Heart right ventricle (tissue), 16 donors: ENCODE results near the gene KCNJ16. TPM values are rescaled to one million over a fixed set of nuclear protein-coding genes. Genes with fewer than 3 reads are reported as not detected.
A peak's percentile ranks its signal among the peaks of the same experiment; 100 is the strongest.
"Not testable (repeated sequence)": the region's sequence is repeated elsewhere in the genome, so short reads cannot be mapped to it uniquely, and the experiment has no call there.

Source experiments
- ATAC-seq, 8 donors: fragments of 200-7000 bp; cut with Tn5 transposase; one replicate each; pipeline ENCODE4 v1.9.1; 2020; ENCODE audit warnings: mild to moderate bottlenecking in 8 of 8, moderate library complexity in 8 of 8, moderate number of reproducible peaks in 1 of 8
- DNase-seq, 2 donors: peaks; one replicate each; pipeline ENCODE4 v3.0.0-alpha.2; 2020
- H3K27ac ChIP-seq, 10 donors: fragments of 200-600 bp; sonication (generic) in 2 of 10; one replicate each; pipeline versions ENCODE4 v1.5.0 to v1.8.0; 2020 to 2022; ENCODE audit warnings: mild to moderate bottlenecking in 3 of 10
- H3K27me3 ChIP-seq, 7 donors: fragments of 200-600 bp; one replicate each; pipeline ENCODE4 v1.8.0; 2021 to 2022; ENCODE audit warnings: mild to moderate bottlenecking in 2 of 7
- H3K36me3 ChIP-seq, 9 donors: fragments of 200-600 bp; sonication (generic) in 1 of 9; one replicate each; pipeline versions ENCODE4 v1.5.0 to v1.8.0; 2020 to 2022; ENCODE audit warnings: mild to moderate bottlenecking in 2 of 9
- H3K4me1 ChIP-seq, 9 donors: fragments of 200-600 bp; sonication (generic) in 1 of 9; one replicate each; pipeline versions ENCODE4 v1.5.0 to v1.8.0; 2020 to 2022; ENCODE audit warnings: mild to moderate bottlenecking in 4 of 9
- H3K4me3 ChIP-seq, 10 donors: fragments of 200-600 bp; sonication (generic) in 2 of 10; one replicate each; pipeline versions ENCODE4 v1.5.0 to v1.8.0; 2020 to 2022; ENCODE audit warnings: mild to moderate bottlenecking in 7 of 10, moderate library complexity in 2 of 10
- H3K9me3 ChIP-seq, 11 donors: fragments of 200-600 bp in 10 of 11; sonication (generic) in 2 of 11; one replicate each; pipeline versions ENCODE4 v1.5.0 to v1.8.0; 2013 to 2022; ENCODE audit warnings: mild to moderate bottlenecking in 2 of 11, control low read depth in 1 of 11, moderate library complexity in 1 of 11
- CTCF ChIP-seq, 9 donors: fragments of 200-600 bp; sonication (generic) in 2 of 9; IDR thresholded peaks; one replicate each; pipeline versions ENCODE4 v1.5.0 to v1.8.0; 2021 to 2022; ENCODE audit warnings: antibody characterized with exemption in 9 of 9, mild to moderate bottlenecking in 5 of 9, moderate library complexity in 1 of 9
- WGBS, 2 donors: extraction: QIAGEN DNeasy Blood & Tissue Kit; methylation state at CpG; one replicate each; pipeline ENCODE4 v1.1.7; 2013; ENCODE audit warnings: inconsistent platforms in 1 of 2; 5-methylcytosine and 5-hydroxymethylcytosine counted together
- intact Hi-C, 10 donors: fragments of 100-400 bp; cut with DNase I; formaldehyde crosslinking; loops; one replicate each; pipeline versions ENCODE4 v1.11.1 to v1.14.2; 2022
- polyA plus RNA-seq, 2 donors: library from polyadenylated mRNA; stranded (reverse); fragments of 200-250 nt; gene quantifications; one replicate each; pipeline ENCODE4 v1.2.3, GENCODE V29; 2013
- total RNA-seq, 10 donors: library from RNA; stranded (reverse); fragmentation: NEBNext Ultra II Directional in 3 of 10; extraction: Animal tissue kit (Norgen Biotek cat#: 25700) in 3 of 10; gene quantifications; one replicate each; pipeline versions ENCODE4 v1.2.1 to v1.2.4, GENCODE V29; 2021 to 2023
- donor health status: Arrhythmogenic right ventricular cardiomyopathy.
- donor health status: ischemic (EF 13 %, LVEDD 7.1; RV severe dilation, severe dysfunction).
- donor health status: healthy with polysubstance abuse.
- donor health status: DM: no; HTN: yes; CAD: no.
- donor health status: DM: no; HTN: no; CAD: no.
- donor health status: ischemic (EF 25% LVEDD 6.9; RV normal size, moderate dysfunction).
- donor health status: ischemic (EF 25% LVEDD 5.7; RV mildly dilated, moderate dysfunction).
- donor health status: healthy.
- donor health status: DM: yes; HTN: yes; CAD: no.
- donor health status: Ischemic cardiomyopathy.
- donor health status: ischemic (EF 35%, LVEDD 5.7; RV mildly dilated, moderate dysfunction).
- donor health status: nonischemic (EF 11% LVEDD 7.7; RV severe dilation, severe dysfunction).
- donor health status: DM: yes; HTN: yes; CAD: no.
- donor health status: PGD.
- donor health status: ischemic (EF 29% LVEDD 5.4; RV normal size, mild dysfunction).
- donor health status: nonischemic (EF 23%, LVEDD 6.1; RV moderate dilation, normal function).

Gene KCNJ16
- total and polyA plus RNA-seq, 12 donors, result 0.09 to 0.24 (median 0.14) TPM; not detected in 8

- DNase-seq, result no peak
- H3K4me1 ChIP-seq, result peaks cover 0 to 5% (median 0%) of the 10 kb centered on the region in 9 donors
- no peak overlapping the region for H3K4me3 ChIP-seq
- no peaks in the 10 kb centered on the region for H3K36me3 ChIP-seq
- H3K27ac ChIP-seq, result no peak overlapping the region
- 91 to 95% methylated on average over 1 of the region's 1 CpG for WGBS, 2 donors
- no peak for TF ChIP-seq CTCF (IDR thresholded peaks at IDR 0.05)
- H3K9me3 ChIP-seq, result no peaks in the 10 kb centered on the region
- H3K27me3 ChIP-seq, result no peaks in the 10 kb centered on the region
- intact Hi-C loops, result no loop called here
- ATAC-seq, result no peak
Observed at GRCh38 chr17:70041061-70041460, 34.0 kb upstream of the KCNJ16 start.

- no peaks in the 10 kb centered on the region for H3K9me3 ChIP-seq
- no peaks in the 10 kb centered on the region for H3K27me3 ChIP-seq
- no peak for TF ChIP-seq CTCF (IDR thresholded peaks at IDR 0.05)
- DNase-seq, result no peak
- intact Hi-C loops, result no loop called here
- ATAC-seq, result no peak
- 62 to 66% methylated on average over 6 of the region's 6 CpGs for WGBS, 2 donors
- H3K4me1 ChIP-seq, result peaks cover 0 to 5% (median 0%) of the 10 kb centered on the region in 9 donors
- no peak overlapping the region for H3K27ac ChIP-seq
- no peak overlapping the region for H3K4me3 ChIP-seq
- H3K36me3 ChIP-seq, result no peaks in the 10 kb centered on the region
Observed at GRCh38 chr17:70041540-70041939, 33.5 kb upstream of the KCNJ16 start.

- DNase-seq, H3K4me1 ChIP-seq, H3K4me3 ChIP-seq, intact Hi-C loops, H3K27ac ChIP-seq, H3K27me3 ChIP-seq, H3K9me3 ChIP-seq, ATAC-seq, H3K36me3 ChIP-seq: not testable (repeated sequence)
- 78 to 79% methylated on average over 5 of the region's 5 CpGs for WGBS, 2 donors
Observed at GRCh38 chr17:70045780-70046179, 29.2 kb upstream of the KCNJ16 start.

DNA sequence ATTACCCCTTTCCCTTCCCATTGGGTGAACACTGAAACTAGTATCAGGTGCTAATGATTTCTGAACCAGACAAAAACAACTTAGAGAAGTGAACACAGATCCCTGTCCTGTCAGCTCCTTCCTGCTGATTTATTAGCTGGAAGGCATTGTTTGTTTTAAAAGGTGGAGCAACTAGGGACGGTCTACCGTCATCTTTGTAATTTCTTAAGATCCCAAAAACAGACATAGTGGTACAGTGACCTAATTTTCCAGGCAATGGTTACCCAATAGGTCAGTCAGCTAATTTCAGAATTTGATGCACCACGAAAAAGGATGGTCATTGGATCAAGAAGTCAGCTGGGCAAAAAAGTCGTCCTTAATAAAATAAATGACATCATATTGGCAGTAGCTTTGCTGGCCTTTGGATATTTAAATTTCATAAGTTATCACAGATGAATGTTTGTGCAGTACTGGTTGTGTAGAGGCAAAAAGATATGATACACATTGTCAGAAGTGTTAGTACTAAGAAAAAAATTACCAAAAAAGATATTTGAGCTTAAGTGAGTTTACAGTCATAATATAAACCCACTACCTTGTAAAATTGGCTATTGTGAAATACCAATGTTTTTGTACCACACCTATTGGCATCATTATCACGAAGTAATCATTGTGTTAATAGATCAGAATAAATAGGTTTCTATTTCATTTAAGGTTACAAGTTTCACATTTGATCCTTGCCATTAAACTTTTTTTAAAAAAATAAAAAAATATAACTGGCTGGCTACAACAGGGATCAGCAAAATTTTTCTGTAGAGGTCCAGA lies 27.2 kb upstream of the KCNJ16 start:
- Histone ChIP-seq H3K27ac (no peak overlapping the region), H3K4me3 (no peak overlapping the region), H3K9me3 (no peaks in the 10 kb centered on the region), H3K27me3 (no peaks in the 10 kb centered on the region), H3K4me1 (peaks cover 0 to 2% (median 0%) of the 10 kb centered on the region in 9 donors), H3K36me3 (no peaks in the 10 kb centered on the region)
- no peak for TF ChIP-seq CTCF (IDR thresholded peaks at IDR 0.05)
- DNase-seq (no peak), ATAC-seq (peak in 1 of 8 donors; percentile 63)
- intact Hi-C loops, result no loop called here
- WGBS, 2 donors, result 66 to 76% methylated on average over 5 of the region's 5 CpGs
